Caco-2 (cell line): ENCODE results near the gene DHX57. TPM values are rescaled to one million over a fixed set of nuclear protein-coding genes. Genes with fewer than 3 reads are reported as not detected.

Experiments
- BruUV-seq: library from RNA; stranded (reverse); fragments of 400-500 nt; replicated peaks from 2 replicates; lab custom pipeline; 2021; lab: Mats Ljungman, UMichigan
- CTCF ChIA-PET: fragments of 300-600 bp; sonication (Branson Sonifier 250); formaldehyde crosslinking; loops from one replicate; lab custom pipeline; 2022; ENCODE audit warnings: antibody characterized with exemption; lab: Charles Lee
- POLR2A ChIA-PET: fragments of 300-600 bp; sonication (Branson Sonifier 250); formaldehyde crosslinking; loops from one replicate; lab custom pipeline; 2022; ENCODE audit warnings: antibody characterized with exemption; lab: Charles Lee
- DNase-seq, 2 experiments: peaks; one replicate each; pipeline versions ENCODE4 v3.0.0 to v3.0.0-alpha.2; 2020 to 2022
- H3K27me3 ChIP-seq: replicated peaks from 2 replicates; pipeline ENCODE4 v1.6.0; 2011; ENCODE audit warnings: low read length; ENCODE audit not compliant: control insufficient read depth, insufficient read depth
- H3K36me3 ChIP-seq: 2 replicates; pipeline ENCODE4 v1.5.1; 2011; ENCODE audit warnings: low read length; ENCODE audit not compliant: control insufficient read depth, insufficient read depth
- H3K4me1 ChIP-seq: fragments of 250-450 bp; sonication (Bioruptor Pico); 2 replicates; pipeline ENCODE4 v1.5.1; 2020; ENCODE audit warnings: mild to moderate bottlenecking
- H3K4me3 ChIP-seq: 2 replicates; pipeline ENCODE4 v1.5.1; 2011; ENCODE audit warnings: low read depth, mild to moderate bottlenecking, control low read depth, low read length
- H3K9me3 ChIP-seq: fragments of 250-450 bp; sonication (Bioruptor Pico); 2 replicates; pipeline ENCODE4 v1.5.1; 2020; ENCODE audit warnings: mild to moderate bottlenecking, moderate library complexity
- H3K27ac Mint-ChIP-seq: one replicate; pipeline ENCODE4 v1.8.0; 2022; ENCODE audit warnings: mixed read lengths; ENCODE audit not compliant: unreplicated experiment
- H3K27me3 Mint-ChIP-seq: one replicate; pipeline ENCODE4 v1.8.0; 2022; ENCODE audit warnings: mixed read lengths; ENCODE audit not compliant: insufficient read depth, unreplicated experiment
- H3K36me3 Mint-ChIP-seq: one replicate; pipeline ENCODE4 v1.8.0; 2022; ENCODE audit warnings: mild to moderate bottlenecking, mixed read lengths; ENCODE audit not compliant: insufficient read depth, unreplicated experiment
- H3K4me1 Mint-ChIP-seq: one replicate; pipeline ENCODE4 v1.8.0; 2022; ENCODE audit warnings: low read depth, mixed read lengths; ENCODE audit not compliant: unreplicated experiment
- H3K4me3 Mint-ChIP-seq: one replicate; pipeline ENCODE4 v1.8.0; 2022; ENCODE audit warnings: mild to moderate bottlenecking, moderate library complexity, mixed read lengths; ENCODE audit not compliant: unreplicated experiment
- H3K9me3 Mint-ChIP-seq: one replicate; pipeline ENCODE4 v1.8.0; 2022; ENCODE audit warnings: mixed read lengths; ENCODE audit not compliant: unreplicated experiment
- CTCF ChIP-seq, 2 experiments: fragments of 200-600 bp in 1 of 2; IDR thresholded peaks; 1 replicate in 1 of 2; 2 replicates in 1 of 2; pipeline versions ENCODE4 v1.5.1 to v1.8.0; 2011 to 2022; ENCODE audit warnings: antibody characterized with exemption in 1 of 2, control low read depth in 1 of 2, inconsistent platforms in 1 of 2, low read depth in 1 of 2, low read length in 1 of 2, mild to moderate bottlenecking in 1 of 2, moderate library complexity in 1 of 2; ENCODE audit not compliant: insufficient read depth in 1 of 2, severe bottlenecking in 1 of 2, unreplicated experiment in 1 of 2
- intact Hi-C: fragments of 100-400 bp; cut with micrococcal nuclease; formaldehyde crosslinking; loops from one replicate; pipeline ENCODE4 v1.10.0; 2022; ENCODE audit not compliant: unreplicated experiment
- total RNA-seq: library from RNA; stranded (reverse); gene quantifications from 2 replicates; pipeline ENCODE4 v1.2.3, GENCODE V29; 2022

DHX57 gene
- total RNA-seq, 1 experiment from 2014 or later = 20.6 TPM

GRCh38 chr2:38922389-38922788, 46.7 kb upstream of the DHX57 start:
- no peaks in the 10 kb centered on the region for H3K36me3 ChIP-seq
- no peaks in the 10 kb centered on the region; the same call in 1 of the 2 replicates for H3K27me3 ChIP-seq
- no peak overlapping the region for H3K27ac Mint-ChIP-seq
- ChIA-PET POLR2A (no interaction called here), CTCF (interaction anchor here (1.6 kb wide), 1 partner anchor 25 kb away, joined by 3 read pairs; no protein-coding TSS in a partner anchor)
- no peaks in the 10 kb centered on the region for H3K4me1 ChIP-seq
- intact Hi-C loops = no loop called here
- H3K4me3 Mint-ChIP-seq = no peak overlapping the region
- H3K36me3 Mint-ChIP-seq = no peaks in the 10 kb centered on the region
- H3K9me3 Mint-ChIP-seq = no peaks in the 10 kb centered on the region
- DNase-seq = no peak
- BruUV-seq = no TSS peak
- TF ChIP-seq CTCF (IDR thresholded peaks at IDR 0.05; ENCODE audit: insufficient read depth in 1 of 2, low read depth in 1 of 2, low read length in 1 of 2, severe bottlenecking in 1 of 2, unreplicated experiment in 1 of 2) = no peak
- no peak overlapping the region for H3K4me3 ChIP-seq
- H3K4me1 Mint-ChIP-seq = peaks cover 7% of the 10 kb centered on the region
- no peaks in the 10 kb centered on the region for H3K9me3 ChIP-seq
- H3K27me3 Mint-ChIP-seq = peaks cover 6% of the 10 kb centered on the region

- CTCF ChIA-PET = interaction anchor here (0.7 kb wide), 1 partner anchor 52 kb away, joined by 3 read pairs; no protein-coding TSS in a partner anchor
- Mint-ChIP-seq H3K9me3 (no peaks in the 10 kb centered on the region), H3K4me3 (no peak overlapping the region), H3K36me3 (no peaks in the 10 kb centered on the region), H3K27ac (no peak overlapping the region), H3K27me3 (no peaks in the 10 kb centered on the region), H3K4me1 (no peaks in the 10 kb centered on the region)
- TF ChIP-seq CTCF (IDR thresholded peaks at IDR 0.05; ENCODE audit: insufficient read depth in 1 of 2, low read depth in 1 of 2, low read length in 1 of 2, severe bottlenecking in 1 of 2, unreplicated experiment in 1 of 2) = no peak
- no peak for DNase-seq
- Histone ChIP-seq H3K9me3 (no peaks in the 10 kb centered on the region), H3K36me3 (no peaks in the 10 kb centered on the region), H3K27me3 (no peaks in the 10 kb centered on the region), H3K4me3 (no peak overlapping the region), H3K4me1 (no peaks in the 10 kb centered on the region)
- POLR2A ChIA-PET = no interaction called here
- no TSS peak for BruUV-seq
- intact Hi-C loops = no loop called here
Observed at GRCh38 chr2:38912619-38913018, 36.9 kb upstream of the DHX57 start.

GRCh38 chr2:38911191-38911590, 35.5 kb upstream of the DHX57 start:
- POLR2A ChIA-PET = no interaction called here
- H3K4me1 ChIP-seq = no peaks in the 10 kb centered on the region
- no peak for TF ChIP-seq CTCF (IDR thresholded peaks at IDR 0.05; ENCODE audit: insufficient read depth in 1 of 2, low read depth in 1 of 2, low read length in 1 of 2, severe bottlenecking in 1 of 2, unreplicated experiment in 1 of 2)
- no peaks in the 10 kb centered on the region for H3K9me3 ChIP-seq
- CTCF ChIA-PET = no interaction called here
- no peak overlapping the region for H3K4me3 Mint-ChIP-seq
- H3K4me3 ChIP-seq = no peak overlapping the region
- no peaks in the 10 kb centered on the region for H3K9me3 Mint-ChIP-seq
- no peaks in the 10 kb centered on the region for H3K27me3 ChIP-seq
- H3K36me3 ChIP-seq = no peaks in the 10 kb centered on the region
- H3K36me3 Mint-ChIP-seq = no peaks in the 10 kb centered on the region
- H3K4me1 Mint-ChIP-seq = no peaks in the 10 kb centered on the region
- no peak overlapping the region for H3K27ac Mint-ChIP-seq
- no TSS peak for BruUV-seq
- DNase-seq = no peak
- no peaks in the 10 kb centered on the region for H3K27me3 Mint-ChIP-seq
- intact Hi-C loops = no loop called here
